Measurements from ENCODE around the gene PCDHGA1.

Gene PCDHGA1

GRCh38 chr5:141493500-141494422 lies 163.4 kb downstream of the PCDHGA1 start:
- TF ChIP-seq CTCF (conservative IDR thresholded peaks at IDR 0.05; ENCODE audit: low read depth, low read length) = no peak
- H3K4me3 ChIP-seq (ENCODE audit: low read depth, low read length) = no peak overlapping the region
- peak; percentile 19 for DNase-seq (ENCODE audit: low read depth)

GRCh38 chr5:141494761-141495452 lies 164.6 kb downstream of the PCDHGA1 start:
- peak; percentile 30 for DNase-seq (ENCODE audit: low read depth)
- TF ChIP-seq CTCF (conservative IDR thresholded peaks at IDR 0.05; ENCODE audit: low read depth, low read length) = no peak
- H3K4me3 ChIP-seq (ENCODE audit: low read depth, low read length) = peak overlapping the region; percentile 36

- peak overlapping the region; percentile 36 for H3K4me3 ChIP-seq (ENCODE audit: low read depth, low read length)
- DNase-seq (ENCODE audit: low read depth) = no peak
- TF ChIP-seq CTCF (conservative IDR thresholded peaks at IDR 0.05; ENCODE audit: low read depth, low read length) = no peak
These were observed 165.1 kb downstream of the PCDHGA1 start for GRCh38 chr5:141495453-141495811.

GRCh38 chr5:141496038-141496437 lies 165.7 kb downstream of the PCDHGA1 start:
- peak; percentile 94 for DNase-seq (ENCODE audit: low read depth)
- no peak for TF ChIP-seq CTCF (conservative IDR thresholded peaks at IDR 0.05; ENCODE audit: low read depth, low read length)
- no peak overlapping the region for H3K4me3 ChIP-seq (ENCODE audit: low read depth, low read length)

GRCh38 chr5:141501761-141502160 lies 171.4 kb downstream of the PCDHGA1 start:
- no peak for TF ChIP-seq CTCF (conservative IDR thresholded peaks at IDR 0.05; ENCODE audit: low read depth, low read length)
- no peak for DNase-seq (ENCODE audit: low read depth)
- H3K4me3 ChIP-seq (ENCODE audit: low read depth, low read length) = no peak overlapping the region

- no peak for TF ChIP-seq CTCF (conservative IDR thresholded peaks at IDR 0.05; ENCODE audit: low read depth, low read length)
- no peak for DNase-seq (ENCODE audit: low read depth)
- no peak overlapping the region for H3K4me3 ChIP-seq (ENCODE audit: low read depth, low read length)
These were observed 173.4 kb downstream of the PCDHGA1 start for GRCh38 chr5:141503681-141504080.
